Ovary (tissue), 9 donors: ENCODE results near the gene RAG1. TPM values are rescaled to one million over a fixed set of nuclear protein-coding genes. Genes with fewer than 3 reads are reported as not detected.

Source experiments
- DNase-seq, 5 donors: peaks; one replicate each; pipeline ENCODE4 v3.0.0-alpha.2; 2019 to 2020
- H3K27ac ChIP-seq, 2 donors: fragments of 200-600 bp; one replicate each; pipeline versions ENCODE4 v1.5.1 to v1.8.0; 2019 to 2022
- H3K27me3 ChIP-seq: fragments of 200-600 bp; one replicate; pipeline ENCODE4 v1.8.0; 2022
- H3K36me3 ChIP-seq: fragments of 200-600 bp; sonication (generic); one replicate; pipeline ENCODE4 v1.5.1; 2019
- H3K4me1 ChIP-seq: one replicate; pipeline ENCODE4 v1.8.1; 2013; ENCODE audit warnings: mild to moderate bottlenecking, moderate library complexity; ENCODE audit not compliant: insufficient read depth
- H3K4me3 ChIP-seq: fragments of 200-600 bp; sonication (generic); one replicate; pipeline ENCODE4 v1.5.1; 2017
- H3K9me3 ChIP-seq, 2 donors: fragments of 200-600 bp in 1 of 2; sonication (generic) in 1 of 2; one replicate each; pipeline versions ENCODE4 v1.5.1 to v1.8.1; 2013 to 2019; ENCODE audit warnings: mild to moderate bottlenecking in 1 of 2, moderate library complexity in 1 of 2
- CTCF ChIP-seq, 3 donors: fragments of 450-650 bp in 2 of 3; fragments of 200-600 bp in 1 of 3; IDR thresholded peaks; one replicate each; pipeline versions ENCODE4 v1.5.1 to v1.8.0; 2016 to 2022; ENCODE audit warnings: antibody characterized with exemption in 3 of 3, mild to moderate bottlenecking in 1 of 3
- EP300 ChIP-seq: sonication (generic); formaldehyde crosslinking; IDR thresholded peaks from one replicate; pipeline ENCODE4 v1.6.1; 2017; ENCODE audit warnings: antibody characterized with exemption
- POLR2A ChIP-seq: fragments of 450-650 bp; IDR thresholded peaks from one replicate; pipeline ENCODE4 v1.6.1; 2017; ENCODE audit warnings: antibody characterized with exemption, mild to moderate bottlenecking, moderate library complexity
- WGBS, 3 donors: extraction: QIAGEN DNeasy Blood & Tissue Kit in 1 of 3; methylation state at CpG; one replicate each; pipeline versions ENCODE4 v1.1.5 to v1.1.7; 2013 to 2017; 5-methylcytosine and 5-hydroxymethylcytosine counted together
- intact Hi-C, 4 donors: fragments of 100-400 bp; cut with DNase I; formaldehyde crosslinking; loops; one replicate each; pipeline versions ENCODE4 v1.11.0 to v1.15.1; 2022 to 2023
- polyA plus RNA-seq, 2 donors: library from polyadenylated mRNA; stranded (reverse); fragments of 200-250 nt in 1 of 2; fragments of 350-450 nt in 1 of 2; fragmentation: Illumina TruSeq in 1 of 2; extraction: RNeasy Lipid Tissue Mini Kit (QIAGEN cat#74804) in 1 of 2; gene quantifications; one replicate each; pipeline ENCODE4 v1.2.3, GENCODE V29; 2013 to 2014
- total RNA-seq, 7 donors: library from RNA; depleted of rRNA in 2 of 7; stranded (reverse); fragments of >200 nt in 2 of 7; fragmentation: NEBNext Ultra II Directional in 3 of 7; extraction: Animal tissue kit (Norgen Biotek cat#: 25700) in 3 of 7; gene quantifications; one replicate each; pipeline versions ENCODE4 v1.1.0 to v1.2.4, GENCODE V29; 2016 to 2023
- donor health status: DM: no; HTN: no; CAD: no; lungs with moderate emphysema.
- donor health status: DM: no; HTN: no; CAD: no.
- donor health status: Bipolar disorder and iron deficiency.
- donor health status: DM: yes; HTN: yes; CAD: no.
- donor health status: DM: no; HTN: no; CAD: no.
- donor health status: DM: yes; HTN: yes; CAD: no.

RAG1 gene
- total and polyA plus RNA-seq, 9 donors: 0.18 to 1.3 (median 0.40) TPM

- no peak overlapping the region for H3K27ac ChIP-seq
- no peak for DNase-seq
Observed at GRCh38 chr11:36619502-36619901, 51.7 kb downstream of the RAG1 start.

GRCh38 chr11:36620246-36620645 lies 52.4 kb downstream of the RAG1 start:
- H3K27ac ChIP-seq: no peak overlapping the region
- TF ChIP-seq CTCF (IDR thresholded peaks at IDR 0.05): no peak
- TF ChIP-seq EP300: no peak
- no peak for TF ChIP-seq POLR2A
- no peak overlapping the region for H3K4me3 ChIP-seq
- H3K36me3 ChIP-seq: no peaks in the 10 kb centered on the region
- H3K9me3 ChIP-seq: no peaks in the 10 kb centered on the region
- intact Hi-C loops: loop anchor here in 1 of 4 donors (10.0 kb wide), 1 partner anchor 55 kb away; the partner anchor contains the start of gene RAG1
- H3K27me3 ChIP-seq: no peaks in the 10 kb centered on the region
- peaks cover 4% of the 10 kb centered on the region for H3K4me1 ChIP-seq
- no peak for DNase-seq

More at GRCh38 chr11:36619502-36619901, 51.7 kb downstream of the RAG1 start:
- WGBS, 3 donors: 8 to 20% (median 10%) methylated on average over 5 of the region's 5 CpGs
- intact Hi-C loops: no loop called here
- Histone ChIP-seq H3K9me3 (no peaks in the 10 kb centered on the region), H3K4me3 (no peak overlapping the region), H3K4me1 (peaks cover 4% of the 10 kb centered on the region), H3K36me3 (no peaks in the 10 kb centered on the region), H3K27me3 (no peaks in the 10 kb centered on the region)
- TF ChIP-seq EP300 (no peak), CTCF (IDR thresholded peaks at IDR 0.05) (no peak), POLR2A (no peak)

GRCh38 chr11:36622431-36623136 lies 54.8 kb downstream of the RAG1 start:
- intact Hi-C loops: loop anchor here in 1 of 4 donors (10.0 kb wide), 1 partner anchor 58 kb away; the partner anchor contains the start of gene RAG1
- H3K27me3 ChIP-seq: no peaks in the 10 kb centered on the region
- H3K4me3 ChIP-seq: no peak overlapping the region
- H3K4me1 ChIP-seq: peaks cover 4% of the 10 kb centered on the region
- WGBS, 3 donors: 79 to 80% (median 80%) methylated on average over 3 of the region's 3 CpGs
- no peak for DNase-seq
- TF ChIP-seq POLR2A (no peak), EP300 (no peak)
- H3K27ac ChIP-seq: no peak overlapping the region
- no peaks in the 10 kb centered on the region for H3K36me3 ChIP-seq
- H3K9me3 ChIP-seq: no peaks in the 10 kb centered on the region

- intact Hi-C loops: loop anchor here in 1 of 4 donors (10.0 kb wide), 1 partner anchor 59 kb away; the partner anchor contains the start of gene RAG1
- no peak for DNase-seq
- no peak for TF ChIP-seq POLR2A
- no peak for TF ChIP-seq CTCF (IDR thresholded peaks at IDR 0.05)
- no peak for TF ChIP-seq EP300
- Histone ChIP-seq H3K4me1 (peaks cover 4% of the 10 kb centered on the region), H3K9me3 (no peaks in the 10 kb centered on the region), H3K4me3 (no peak overlapping the region), H3K27ac (no peak overlapping the region), H3K27me3 (no peaks in the 10 kb centered on the region), H3K36me3 (no peaks in the 10 kb centered on the region)
- WGBS, 3 donors: 93 to 96% (median 95%) methylated on average over 5 of the region's 5 CpGs
Observed at GRCh38 chr11:36623494-36623893, 55.7 kb downstream of the RAG1 start.

GRCh38 chr11:36627006-36627405 lies 59.2 kb downstream of the RAG1 start:
- DNase-seq: no peak
- no peak overlapping the region for H3K27ac ChIP-seq
- intact Hi-C loops: loop anchor here in 2 of 4 donors (5.0 to 10.0 kb wide), 2 partner anchors 62 to 850 kb away; partner anchors contain the start of gene RAG1 (in 1 of the 2)
- no peaks in the 10 kb centered on the region for H3K27me3 ChIP-seq
- no peaks in the 10 kb centered on the region for H3K9me3 ChIP-seq
- no peaks in the 10 kb centered on the region for H3K4me1 ChIP-seq
- no peaks in the 10 kb centered on the region for H3K36me3 ChIP-seq
- TF ChIP-seq POLR2A (no peak), CTCF (IDR thresholded peaks at IDR 0.05) (no peak), EP300 (no peak)
- WGBS, 3 donors: 70 to 80% (median 75%) methylated on average over 1 of the region's 1 CpG
- H3K4me3 ChIP-seq: no peak overlapping the region
